HepG2 (cell line): Measurements from ENCODE around the gene NRDE2. TPM values are rescaled to one million over a fixed set of nuclear protein-coding genes. Genes with fewer than 3 reads are reported as not detected.

Experiments used
- ARID3A ChIP-seq: IDR thresholded peaks from 2 replicates; pipeline ENCODE4 v1.6.1; 2012; ENCODE audit warnings: low read depth, low read length, improper control_type of control experiment
- BCL3 ChIP-seq: sonication (generic); formaldehyde crosslinking; IDR thresholded peaks from 2 replicates; pipeline ENCODE4 v1.5.1; 2020; ENCODE audit warnings: mild to moderate bottlenecking, missing genetic modification reagents, moderate library complexity
- EEA1 ChIP-seq: sonication (generic); formaldehyde crosslinking; IDR thresholded peaks from 2 replicates; pipeline ENCODE4 v1.5.1; 2020; ENCODE audit warnings: mild to moderate bottlenecking, missing genetic modification reagents, borderline replicate concordance
- EED ChIP-seq: sonication (generic); formaldehyde crosslinking; IDR thresholded peaks from 2 replicates; pipeline ENCODE4 v1.5.0; 2020; ENCODE audit warnings: mild to moderate bottlenecking, missing genetic modification reagents
- ESRRA ChIP-seq: sonication (generic); formaldehyde crosslinking; IDR thresholded peaks from 2 replicates; pipeline ENCODE4 v1.5.1; 2020; ENCODE audit warnings: mild to moderate bottlenecking, low read depth, missing genetic modification reagents
- GABPB1 ChIP-seq: IDR thresholded peaks from 2 replicates; pipeline ENCODE4 v1.6.1; 2016; ENCODE audit warnings: mild to moderate bottlenecking, missing genetic modification reagents, moderate library complexity, missing compliant biosample characterization
- GATAD1 ChIP-seq: IDR thresholded peaks from 2 replicates; pipeline ENCODE4 v1.6.1; 2016; ENCODE audit warnings: missing genetic modification reagents, missing compliant biosample characterization
- GPN1 ChIP-seq: sonication (generic); formaldehyde crosslinking; IDR thresholded peaks from 2 replicates; pipeline ENCODE4 v1.5.1; 2020; ENCODE audit warnings: missing genetic modification reagents, borderline replicate concordance
- HBP1 ChIP-seq: IDR thresholded peaks from 2 replicates; pipeline ENCODE4 v1.6.1; 2016; ENCODE audit warnings: low read depth, control low read depth
- ISL2 ChIP-seq: sonication (generic); formaldehyde crosslinking; IDR thresholded peaks from 2 replicates; pipeline ENCODE4 v1.5.0; 2020; ENCODE audit warnings: missing genetic modification reagents
- KDM3A ChIP-seq: IDR thresholded peaks from 2 replicates; pipeline ENCODE4 v1.6.1; 2018; ENCODE audit warnings: low read depth, missing compliant biosample characterization
- MLLT10 ChIP-seq: sonication (generic); formaldehyde crosslinking; IDR thresholded peaks from 2 replicates; pipeline ENCODE4 v1.4.0; 2020; ENCODE audit warnings: missing genetic modification reagents
- NR3C1 ChIP-seq: sonication (generic); formaldehyde crosslinking; IDR thresholded peaks from 2 replicates; pipeline ENCODE4 v1.4.0; 2020; ENCODE audit warnings: missing genetic modification reagents
- ONECUT2 ChIP-seq: sonication (generic); formaldehyde crosslinking; IDR thresholded peaks from 2 replicates; pipeline ENCODE4 v1.4.0; 2020; ENCODE audit warnings: missing genetic modification reagents
- POGZ ChIP-seq: sonication (generic); formaldehyde crosslinking; IDR thresholded peaks from 2 replicates; pipeline ENCODE4 v1.4.0; 2020; ENCODE audit warnings: mild to moderate bottlenecking, missing genetic modification reagents
- SKI ChIP-seq: fragments of 450-650 bp; IDR thresholded peaks from one replicate; pipeline ENCODE4 v1.6.1; 2018; ENCODE audit warnings: mild to moderate bottlenecking; ENCODE audit not compliant: partially characterized antibody
- SMAD3 ChIP-seq: sonication (generic); formaldehyde crosslinking; IDR thresholded peaks from 2 replicates; pipeline ENCODE4 v1.4.0; 2020; ENCODE audit warnings: missing genetic modification reagents
- SOX13 ChIP-seq, 3 experiments: fragments of 450-650 bp in 1 of 3; sonication (generic) in 1 of 3; formaldehyde crosslinking in 1 of 3; IDR thresholded peaks in 2 of 3; conservative IDR thresholded peaks in 1 of 3; 2 replicates each; pipeline versions ENCODE4 v1.5.0 to v1.6.1; 2016 to 2020; ENCODE audit warnings: antibody characterized with exemption in 1 of 3, mild to moderate bottlenecking in 1 of 3, missing compliant biosample characterization in 1 of 3, missing genetic modification reagents in 1 of 3, moderate library complexity in 1 of 3
- SP4 ChIP-seq: sonication (generic); formaldehyde crosslinking; IDR thresholded peaks from 2 replicates; pipeline ENCODE4 v1.8.1; 2023; ENCODE audit warnings: mild to moderate bottlenecking, missing genetic modification reagents
- SRY ChIP-seq: sonication (generic); formaldehyde crosslinking; IDR thresholded peaks from 2 replicates; pipeline ENCODE4 v1.8.0; 2022; ENCODE audit warnings: mild to moderate bottlenecking, missing genetic modification reagents
- TFDP2 ChIP-seq: sonication (generic); formaldehyde crosslinking; IDR thresholded peaks from 2 replicates; pipeline ENCODE4 v1.4.0; 2020; ENCODE audit warnings: missing genetic modification reagents
- ZFP82 ChIP-seq: sonication (generic); formaldehyde crosslinking; IDR thresholded peaks from 2 replicates; pipeline ENCODE4 v1.5.1; 2020; ENCODE audit warnings: mild to moderate bottlenecking, missing genetic modification reagents, borderline replicate concordance
- ZNF605 ChIP-seq: sonication (generic); formaldehyde crosslinking; IDR thresholded peaks from 2 replicates; pipeline ENCODE4 v1.8.0; 2022; ENCODE audit warnings: mild to moderate bottlenecking, missing genetic modification reagents
- ZNF670 ChIP-seq: sonication (generic); formaldehyde crosslinking; IDR thresholded peaks from 2 replicates; pipeline ENCODE4 v1.8.0; 2022; ENCODE audit warnings: mild to moderate bottlenecking, missing genetic modification reagents, borderline replicate concordance
- ZNF816 ChIP-seq: sonication (generic); formaldehyde crosslinking; IDR thresholded peaks from 2 replicates; pipeline ENCODE4 v1.8.0; 2022; ENCODE audit warnings: missing genetic modification reagents, mild to moderate bottlenecking, borderline replicate concordance
- polyA plus RNA-seq, 8 experiments: library from polyadenylated mRNA; depleted of rRNA in 3 of 8; stranded (reverse) in 7 of 8; unstranded in 1 of 8; fragments of >200 nt; fragmentation: Illumina TruSeq in 4 of 8; extraction: Trizol in 4 of 8; gene quantifications; 2 replicates each; pipeline versions ENCODE4 v1.2.1 to v1.2.3, GENCODE V29; 2011 to 2016; ENCODE audit warnings: low read depth in 4 of 8, missing spikeins in 1 of 8, mixed read lengths in 1 of 8; ENCODE audit not compliant: insufficient read depth in 1 of 8
- total RNA-seq, 5 experiments: library from RNA; depleted of rRNA; stranded (reverse); fragments of >200 nt; fragmentation: Illumina TruSeq; extraction: Trizol; gene quantifications; 2 replicates each; pipeline ENCODE4 v1.2.3, GENCODE V29; 2016; ENCODE audit warnings: low read depth in 1 of 5

NRDE2 gene
- total and polyA plus RNA-seq, 2 of the 13 experiments (the other 11 are each of a cell fraction or from before 2014, with no cell fraction given), result 5.6 to 12.5 TPM

- no peak for TF ChIP-seq BCL3 (CRISPR knock-in tag)
- TF ChIP-seq SMAD3 (CRISPR knock-in tag), result peak; percentile 69
- TF ChIP-seq ZNF816 (CRISPR knock-in tag), result no peak
- peak; percentile 88 for TF ChIP-seq GABPB1 (CRISPR knock-in tag)
- no peak for TF ChIP-seq HBP1 (CRISPR knock-in tag)
- TF ChIP-seq SP4 (CRISPR knock-in tag), result peak; percentile 54; the same call in 1 of the 2 replicates
- TF ChIP-seq ESRRA (CRISPR knock-in tag), result no peak
- TF ChIP-seq GATAD1 (CRISPR knock-in tag), result peak; percentile 93
- TF ChIP-seq SKI, result no peak
- TF ChIP-seq TFDP2, result peak; percentile 53
- no peak for TF ChIP-seq SRY (CRISPR knock-in tag)
- TF ChIP-seq EEA1 (CRISPR knock-in tag), result no peak
- peak; percentile 69; the same call in 1 of the 2 replicates for TF ChIP-seq KDM3A (CRISPR knock-in tag)
- TF ChIP-seq ISL2 (CRISPR knock-in tag), result peak; percentile 77
- peak; percentile 84; the same call in 1 of the 2 replicates for TF ChIP-seq ZFP82 (CRISPR knock-in tag)
- TF ChIP-seq ARID3A, result no peak
- TF ChIP-seq EED, result no peak
- TF ChIP-seq SOX13 (IDR thresholded peaks at IDR 0.05), result no peak
- TF ChIP-seq SOX13 (CRISPR knock-in tag; conservative IDR thresholded peaks at IDR 0.05 in 1 of 2, IDR thresholded peaks at IDR 0.05 in 1 of 2), result 0 out of 4 replicates have a peak, but pooled peaks of 1 of the 2 experiments have one; percentile 18
- peak; percentile 49; the same call in 1 of the 2 replicates for TF ChIP-seq ZNF670 (CRISPR knock-in tag)
- TF ChIP-seq ONECUT2, result 0 out of 2 replicates have a peak, but pooled peaks have one; percentile 8
- no peak for TF ChIP-seq GPN1 (CRISPR knock-in tag)
- no peak for TF ChIP-seq NR3C1 (CRISPR knock-in tag)
- peak; percentile 86 for TF ChIP-seq POGZ
- peak; percentile 50; the same call in 1 of the 2 replicates for TF ChIP-seq ZNF605 (CRISPR knock-in tag)
- no peak for TF ChIP-seq MLLT10 (CRISPR knock-in tag)
Observed at GRCh38 chr14:90331497-90332270, at the start of gene NRDE2 (continued).
